GM18526 (cell line): ENCODE results near the gene TMEM167A.
A peak's percentile ranks its signal among the peaks of the same experiment; 100 is the strongest.

ENCODE experiments used
- POLR2A ChIP-seq: IDR thresholded peaks from 3 replicates; pipeline ENCODE4 v1.6.1; 2011; ENCODE audit not compliant: insufficient read length; ENCODE audit errors: extremely low read depth

Gene TMEM167A, protein sequence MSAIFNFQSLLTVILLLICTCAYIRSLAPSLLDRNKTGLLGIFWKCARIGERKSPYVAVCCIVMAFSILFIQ

DNA sequence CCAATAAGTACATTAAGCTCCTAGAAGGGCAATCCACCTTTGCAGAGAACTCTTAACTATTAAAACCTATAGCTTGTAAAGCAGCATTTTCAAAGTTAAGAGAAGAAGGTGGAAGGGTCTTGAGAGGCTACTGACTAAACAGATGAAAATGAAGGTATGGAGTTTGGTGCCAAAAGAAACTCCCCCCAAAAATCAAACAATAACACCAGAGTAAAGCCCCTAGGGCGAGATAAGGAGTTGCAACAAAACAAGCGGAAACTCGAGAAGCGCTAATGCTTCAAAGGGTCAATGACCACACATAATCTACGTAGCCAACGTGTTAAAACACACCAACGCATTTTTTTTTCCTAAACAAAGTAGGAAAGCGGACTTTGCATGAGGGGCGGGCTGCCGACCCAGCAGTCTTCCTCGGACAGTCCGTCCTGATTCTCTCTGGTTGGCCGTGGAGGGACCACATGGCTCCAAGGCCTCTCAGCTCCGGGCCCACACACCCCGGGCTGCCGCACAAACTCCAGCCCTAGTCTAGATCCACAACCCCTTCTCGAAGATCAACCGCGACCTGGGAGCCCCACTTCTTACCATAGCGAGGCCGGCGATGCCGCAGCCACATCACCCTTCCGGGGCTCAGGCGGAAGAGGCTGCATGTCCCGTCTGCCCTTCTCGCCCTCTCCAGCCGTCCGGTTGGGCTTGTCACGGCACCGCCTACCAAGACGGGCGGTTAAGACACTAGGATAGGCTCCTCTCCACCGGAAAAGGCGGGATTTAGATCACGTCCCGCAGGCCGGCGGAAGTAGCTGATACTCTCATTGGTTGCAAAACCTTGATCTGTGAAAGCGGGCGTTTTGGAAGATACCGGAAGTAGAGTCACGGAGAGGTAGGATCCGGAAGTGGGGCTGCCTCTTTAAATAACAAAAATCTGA, at the start of gene TMEM167A, which contains the start of gene XRCC4:
TSS of gene TMEM167A (minus strand) at position 653 of the 920 bp plus-strand sequence. CDS start at position 582, 71 bp downstream.
TSS of gene XRCC4 (plus strand) at position 806 of the 920 bp plus-strand sequence. CDS start 27,373 bp downstream, outside the sequence.
- TF ChIP-seq POLR2A, result peak; percentile 92

- TF ChIP-seq POLR2A, result no peak
These were observed 49.3 kb upstream of the TMEM167A start for GRCh38 chr5:83126501-83126900.

GRCh38 chr5:83125560-83125959, 48.4 kb upstream of the TMEM167A start:
- TF ChIP-seq POLR2A, result no peak

DNA sequence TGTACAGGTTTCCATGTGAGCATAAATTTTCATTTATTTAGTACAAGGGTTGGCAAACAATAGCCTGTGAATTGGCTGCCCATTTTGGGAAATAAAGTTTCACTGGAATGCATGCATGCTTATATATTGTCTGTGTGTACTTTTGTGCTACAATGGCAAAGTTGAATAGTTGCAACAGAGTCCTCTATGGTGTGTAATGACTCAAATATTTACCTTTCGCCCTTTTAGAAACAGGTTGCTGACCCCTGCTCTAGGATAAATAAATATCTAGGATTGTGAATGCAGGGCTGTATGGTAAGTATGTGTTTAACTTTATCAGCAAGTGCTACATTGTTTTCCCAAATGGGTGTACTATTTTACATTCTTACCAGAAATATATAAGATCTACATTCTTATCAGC, 47.4 kb upstream of the TMEM167A start:
- TF ChIP-seq POLR2A, result no peak

GRCh38 chr5:83118976-83119375, 41.8 kb upstream of the TMEM167A start:
- TF ChIP-seq POLR2A, result no peak

DNA sequence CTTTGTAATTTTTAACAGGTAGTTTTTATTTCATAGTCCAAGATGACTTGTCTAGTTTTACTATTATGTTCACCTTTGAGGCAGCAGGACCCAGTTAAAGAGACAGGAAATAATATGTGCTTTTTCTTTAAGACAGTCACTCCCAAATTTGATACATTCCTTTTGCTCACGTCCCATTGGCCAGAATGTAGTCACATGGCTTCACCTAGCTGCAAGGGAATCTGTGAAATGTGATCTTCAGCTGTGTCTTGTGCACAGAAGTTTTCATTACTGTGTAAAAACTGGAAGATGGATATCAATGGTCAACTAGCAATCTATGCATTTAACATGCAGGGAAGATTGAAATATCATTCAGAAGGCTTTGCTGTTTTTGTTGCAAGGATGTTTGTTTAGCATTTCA, 41.3 kb upstream of the TMEM167A start:
- TF ChIP-seq POLR2A, result no peak

DNA sequence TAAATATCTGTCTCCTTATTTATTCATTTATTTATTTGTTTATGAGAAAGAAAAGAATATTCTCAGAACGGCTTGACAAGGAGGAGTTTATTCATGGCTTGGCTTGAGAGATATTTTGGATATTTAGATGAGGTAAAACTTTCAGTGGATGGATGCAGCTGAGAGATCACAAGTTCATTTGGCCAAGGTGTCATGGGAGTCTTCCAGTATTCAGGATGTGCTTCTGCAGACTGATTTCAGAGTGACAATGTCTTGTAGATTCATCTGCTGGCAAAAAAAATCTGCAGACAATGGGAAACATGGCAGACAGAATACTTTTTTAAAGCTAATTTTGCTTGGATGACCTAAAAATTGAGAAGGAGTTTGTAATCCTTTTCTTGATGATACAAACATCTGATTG, 38.6 kb upstream of the TMEM167A start:
- TF ChIP-seq POLR2A, result no peak

DNA sequence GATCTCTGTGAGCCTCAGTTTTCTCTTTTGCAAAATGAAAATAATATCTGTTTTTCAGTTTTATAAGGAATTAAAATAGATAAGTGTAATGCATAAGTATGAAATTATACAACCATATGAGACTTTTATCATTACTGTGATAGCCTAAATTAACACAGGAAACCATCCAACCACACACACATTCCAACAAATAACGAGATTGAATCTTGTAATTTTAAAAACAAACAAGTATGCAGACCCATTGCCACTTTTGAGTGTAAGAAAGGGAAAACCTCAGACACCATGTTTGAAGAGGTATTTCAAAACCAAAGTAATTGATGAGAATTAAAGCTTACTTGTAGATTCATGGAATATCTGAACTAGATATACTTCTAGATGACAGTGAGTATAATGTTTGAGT, 32.2 kb upstream of the TMEM167A start:
- TF ChIP-seq POLR2A, result no peak

GRCh38 chr5:83107692-83108420, 30.7 kb upstream of the TMEM167A start:
- TF ChIP-seq POLR2A, result no peak

- TF ChIP-seq POLR2A, result no peak
These were observed 26.8 kb upstream of the TMEM167A start for GRCh38 chr5:83104021-83104420.

GRCh38 chr5:83102364-83102980, 25.3 kb upstream of the TMEM167A start:
- TF ChIP-seq POLR2A, result no peak

GRCh38 chr5:83101514-83101913, 24.3 kb upstream of the TMEM167A start:
- TF ChIP-seq POLR2A, result no peak

- no peak for TF ChIP-seq POLR2A
These were observed 22.3 kb upstream of the TMEM167A start for GRCh38 chr5:83099445-83099844.

- TF ChIP-seq POLR2A, result no peak
These were observed 21.8 kb upstream of the TMEM167A start for GRCh38 chr5:83099001-83099400.

GRCh38 chr5:83097689-83098231, 20.6 kb upstream of the TMEM167A start:
- TF ChIP-seq POLR2A, result no peak
